Heart left ventricle (tissue), 16 donors: ENCODE data around the gene HDAC4. TPM values are rescaled to one million over a fixed set of nuclear protein-coding genes. Genes with fewer than 3 reads are reported as not detected.
A peak's percentile ranks its signal among the peaks of the same experiment; 100 is the strongest.

Experiments used
- ATAC-seq, 4 donors: fragments of 200-7000 bp; cut with Tn5 transposase; one replicate each; pipeline ENCODE4 v1.9.1; 2020 to 2022; ENCODE audit warnings: moderate library complexity in 4 of 4, mild to moderate bottlenecking in 3 of 4, moderate number of reproducible peaks in 1 of 4
- DNase-seq, 5 donors: peaks; one replicate each; pipeline ENCODE4 v3.0.0-alpha.2; 2020
- H3K27ac ChIP-seq, 12 donors: fragments of 200-600 bp; sonication (generic) in 4 of 12; one replicate each; pipeline versions ENCODE4 v1.5.0 to v1.8.0; 2016 to 2022; ENCODE audit warnings: mild to moderate bottlenecking in 2 of 12
- H3K27me3 ChIP-seq, 9 donors: fragments of 200-600 bp; sonication (generic) in 2 of 9; one replicate each; pipeline versions ENCODE4 v1.5.1 to v1.8.0; 2016 to 2022; ENCODE audit warnings: mild to moderate bottlenecking in 3 of 9
- H3K36me3 ChIP-seq, 9 donors: fragments of 200-600 bp; sonication (generic) in 2 of 9; one replicate each; pipeline versions ENCODE4 v1.5.0 to v1.8.0; 2018 to 2022; ENCODE audit warnings: mild to moderate bottlenecking in 2 of 9
- H3K4me1 ChIP-seq, 12 donors: fragments of 200-600 bp; sonication (generic) in 4 of 12; one replicate each; pipeline versions ENCODE4 v1.5.0 to v1.8.0; 2016 to 2022; ENCODE audit warnings: mild to moderate bottlenecking in 3 of 12
- H3K4me3 ChIP-seq, 12 donors: fragments of 200-600 bp; sonication (generic) in 4 of 12; one replicate each; pipeline versions ENCODE4 v1.5.0 to v1.8.0; 2017 to 2022; ENCODE audit warnings: mild to moderate bottlenecking in 9 of 12, moderate library complexity in 4 of 12
- H3K9me3 ChIP-seq, 12 donors: fragments of 200-600 bp; sonication (generic) in 4 of 12; one replicate each; pipeline versions ENCODE4 v1.5.0 to v1.8.0; 2016 to 2022; ENCODE audit warnings: mild to moderate bottlenecking in 1 of 12
- CTCF ChIP-seq, 12 donors: fragments of 200-600 bp; sonication (generic) in 4 of 12; IDR thresholded peaks; one replicate each; pipeline versions ENCODE4 v1.5.0 to v1.8.0; 2018 to 2022; ENCODE audit warnings: antibody characterized with exemption in 12 of 12, mild to moderate bottlenecking in 5 of 12
- POLR2A ChIP-seq, 2 donors: fragments of 450-650 bp; IDR thresholded peaks; one replicate each; pipeline ENCODE4 v1.6.1; 2017; ENCODE audit warnings: antibody characterized with exemption in 2 of 2, mild to moderate bottlenecking in 2 of 2, moderate library complexity in 2 of 2
- WGBS, 4 donors: extraction: QIAGEN DNeasy Blood & Tissue Kit in 2 of 4; methylation state at CpG; one replicate each; pipeline versions ENCODE4 v1.1.5 to v1.1.7; 2013 to 2018; 5-methylcytosine and 5-hydroxymethylcytosine counted together
- intact Hi-C, 10 donors: fragments of 100-400 bp; cut with DNase I; formaldehyde crosslinking; loops; one replicate each; pipeline versions ENCODE4 v1.11.1 to v1.14.2; 2022
- polyA plus RNA-seq, 2 donors: library from polyadenylated mRNA; stranded (reverse); fragments of 200-250 nt; gene quantifications; one replicate each; pipeline ENCODE4 v1.2.3, GENCODE V29; 2013
- total RNA-seq, 9 donors: library from RNA; depleted of rRNA in 2 of 9; stranded (reverse); fragments of >200 nt in 2 of 9; fragmentation: NEBNext Ultra II Directional in 3 of 9; extraction: Animal tissue kit (Norgen Biotek cat#: 25700) in 3 of 9; gene quantifications; one replicate each; pipeline versions ENCODE4 v1.1.0 to v1.2.4, GENCODE V29; 2016 to 2023
- donor health status: ischemic (EF 13 %, LVEDD 7.1; RV severe dilation, severe dysfunction).
- donor health status: healthy with polysubstance abuse.
- donor health status: DM: no; HTN: yes; CAD: no.
- donor health status: DM: no; HTN: no; CAD: no.
- donor health status: ischemic (EF 25% LVEDD 6.9; RV normal size, moderate dysfunction).
- donor health status: ischemic (EF 25% LVEDD 5.7; RV mildly dilated, moderate dysfunction).
- donor health status: healthy.
- donor health status: DM: yes; HTN: yes; CAD: no.
- donor health status: ischemic (EF 35%, LVEDD 5.7; RV mildly dilated, moderate dysfunction).
- donor health status: nonischemic (EF 11% LVEDD 7.7; RV severe dilation, severe dysfunction).
- donor health status: DM: yes; HTN: yes; CAD: no.
- donor health status: PGD.
- donor health status: ischemic (EF 29% LVEDD 5.4; RV normal size, mild dysfunction).
- donor health status: nonischemic (EF 23%, LVEDD 6.1; RV moderate dilation, normal function).

Gene HDAC4
- total and polyA plus RNA-seq, 11 donors, result 13.9 to 37.6 (median 27.5) TPM

DNA sequence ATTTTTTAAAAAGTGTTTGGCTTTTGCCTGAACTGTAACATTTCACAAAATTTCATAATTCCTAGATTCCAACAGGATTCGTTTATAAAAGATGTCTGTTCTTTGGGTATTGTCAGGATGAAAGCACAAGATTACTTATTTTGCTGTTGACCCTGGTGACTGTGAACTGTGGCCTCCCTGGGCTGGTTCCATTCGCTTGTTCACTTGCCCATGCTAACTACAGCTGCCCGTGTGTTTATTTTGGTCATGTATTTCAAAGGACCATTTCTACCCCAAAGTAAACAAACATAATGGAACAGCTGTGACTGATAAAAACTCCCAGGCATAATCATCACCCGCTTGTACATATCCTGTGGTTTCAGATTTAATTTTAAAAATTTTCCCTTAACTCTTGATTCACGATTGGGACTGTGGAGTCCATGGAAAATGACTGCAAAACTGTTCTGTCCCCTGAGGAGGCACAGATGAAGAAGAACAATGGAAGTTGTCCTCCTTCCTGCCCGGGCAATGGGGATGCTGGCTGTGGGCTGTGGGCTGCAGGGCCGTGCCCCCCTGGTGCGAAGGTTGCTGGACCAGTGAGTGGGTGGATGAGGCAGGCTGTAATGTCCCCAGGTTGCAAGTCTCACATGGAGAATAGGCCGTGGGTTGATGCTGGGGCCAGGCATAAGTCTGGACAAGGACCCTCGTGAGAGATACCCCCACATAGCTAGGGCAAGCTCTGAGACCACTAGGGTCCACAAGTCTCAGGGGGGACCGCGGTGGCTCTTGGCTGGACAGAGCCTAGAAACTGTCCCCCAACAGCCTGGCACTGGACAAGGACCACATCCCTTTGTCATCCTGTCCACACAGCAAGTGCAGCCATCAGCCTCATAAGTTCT, 28.9 kb upstream of the HDAC4 start:
- H3K36me3 ChIP-seq, result no peaks in the 10 kb centered on the region
- intact Hi-C loops, result no loop called here
- H3K27me3 ChIP-seq, result peaks cover 0 to 5% (median 0%) of the 10 kb centered on the region in 9 donors
- ATAC-seq (peak in 1 of 4 donors; percentile 45), DNase-seq (no peak)
- peaks cover 0 to 17% (median 5%) of the 10 kb centered on the region in 12 donors for H3K9me3 ChIP-seq
- no peak for TF ChIP-seq POLR2A (IDR thresholded peaks at IDR 0.05)
- no peak for TF ChIP-seq CTCF (IDR thresholded peaks at IDR 0.05)
- H3K4me3 ChIP-seq, result no peak overlapping the region
- H3K27ac ChIP-seq, result no peak overlapping the region
- H3K4me1 ChIP-seq, result peaks cover 0 to 3% (median 0%) of the 10 kb centered on the region in 12 donors
- WGBS, 4 donors, result 55 to 69% (median 64%) methylated on average over 10 to 12 of the region's 12 CpGs

GRCh38 chr2:239425631-239426030, 24.8 kb upstream of the HDAC4 start:
- WGBS, 4 donors, result 80 to 82% (median 82%) methylated on average over 10 of the region's 10 CpGs
- Histone ChIP-seq H3K9me3 (no peaks in the 10 kb centered on the region), H3K27ac (no peak overlapping the region), H3K27me3 (peaks cover 0 to 11% (median 0%) of the 10 kb centered on the region in 9 donors), H3K4me3 (no peak overlapping the region), H3K36me3 (no peaks in the 10 kb centered on the region), H3K4me1 (peaks cover 0 to 3% (median 0%) of the 10 kb centered on the region in 12 donors)
- ATAC-seq (no peak), DNase-seq (no peak)
- TF ChIP-seq POLR2A (IDR thresholded peaks at IDR 0.05), result no peak
- no peak for TF ChIP-seq CTCF (IDR thresholded peaks at IDR 0.05)
- intact Hi-C loops, result no loop called here

- 87 to 95% (median 88%) methylated on average over 6 to 11 of the region's 11 CpGs for WGBS, 4 donors
- intact Hi-C loops, result no loop called here
- DNase-seq, result no peak
- Histone ChIP-seq H3K27ac (no peak overlapping the region), H3K4me1 (no peaks in the 10 kb centered on the region), H3K27me3 (peaks cover 0 to 18% (median 0%) of the 10 kb centered on the region in 9 donors), H3K4me3 (no peak overlapping the region), H3K9me3 (no peaks in the 10 kb centered on the region), H3K36me3 (no peaks in the 10 kb centered on the region)
- no peak for ATAC-seq
- TF ChIP-seq CTCF (IDR thresholded peaks at IDR 0.05) (no peak), POLR2A (IDR thresholded peaks at IDR 0.05) (no peak)
Measured at GRCh38 chr2:239424337-239425045, 23.7 kb upstream of the HDAC4 start.

DNA sequence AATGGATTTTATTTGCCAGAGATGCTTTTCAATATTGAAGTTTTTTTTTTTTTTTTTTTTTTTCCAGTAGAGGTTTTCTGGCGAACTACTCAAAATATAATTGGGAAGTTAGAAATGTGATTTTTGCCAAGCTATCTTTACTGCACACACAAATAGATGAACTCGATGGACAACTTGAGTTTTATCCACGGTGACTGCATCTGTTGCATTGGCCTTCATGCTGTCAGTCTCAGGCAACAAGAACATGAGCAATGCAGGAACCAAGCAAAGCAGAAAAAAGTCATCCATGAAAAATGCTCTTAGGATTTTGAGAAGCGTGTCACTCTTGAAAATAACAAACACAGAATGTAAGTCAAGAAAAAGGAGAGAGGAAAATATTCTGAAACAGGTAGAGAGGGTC, 22.7 kb upstream of the HDAC4 start:
- H3K36me3 ChIP-seq, result no peaks in the 10 kb centered on the region
- no peaks in the 10 kb centered on the region for H3K4me1 ChIP-seq
- H3K27ac ChIP-seq, result no peak overlapping the region
- no peak for ATAC-seq
- intact Hi-C loops, result no loop called here
- H3K27me3 ChIP-seq, result peaks cover 0 to 18% (median 0%) of the 10 kb centered on the region in 9 donors
- TF ChIP-seq CTCF (IDR thresholded peaks at IDR 0.05) (no peak), POLR2A (IDR thresholded peaks at IDR 0.05) (no peak)
- no peak for DNase-seq
- H3K4me3 ChIP-seq, result no peak overlapping the region
- WGBS, 4 donors, result 84 to 94% (median 91%) methylated on average over 4 of the region's 4 CpGs
- H3K9me3 ChIP-seq, result no peaks in the 10 kb centered on the region
